Panc1 (cell line): ENCODE measurements around the gene HMGCLL1.

ENCODE experiments used
- CTCF ChIP-seq: fragments of 450-650 bp; IDR thresholded peaks from 2 replicates; pipeline ENCODE4 v1.5.1; 2017; ENCODE audit warnings: mild to moderate bottlenecking
- POLR2AphosphoS5 ChIP-seq: IDR thresholded peaks from 2 replicates; pipeline ENCODE4 v1.6.1; 2012; ENCODE audit warnings: mild to moderate bottlenecking, low read depth, low read length, moderate library complexity
- REST ChIP-seq, 2 experiments: IDR thresholded peaks; 2 replicates each; pipeline ENCODE4 v1.6.1; 2011 to 2012; ENCODE audit warnings: low read depth in 2 of 2, control low read depth in 1 of 2, low read length in 1 of 2, mild to moderate bottlenecking in 1 of 2, moderate library complexity in 1 of 2; ENCODE audit not compliant: insufficient read depth in 1 of 2
- SIN3A ChIP-seq: IDR thresholded peaks from 2 replicates; pipeline ENCODE4 v1.6.1; 2012; ENCODE audit warnings: low read depth, mild to moderate bottlenecking, low read length, moderate library complexity, borderline replicate concordance; ENCODE audit not compliant: insufficient read depth
- TCF7L2 ChIP-seq: IDR thresholded peaks from 2 replicates; pipeline ENCODE4 v1.6.1; 2011; ENCODE audit warnings: mild to moderate bottlenecking, low read depth, low read length, inconsistent platforms

GRCh38 chr6:55495277-55495676 is 83.7 kb downstream of the HMGCLL1 start:
- TF ChIP-seq CTCF (no peak), SIN3A (no peak), POLR2AphosphoS5 (no peak), REST (IDR thresholded peaks at IDR 0.05; ENCODE audit: insufficient read depth in 1 of 2, low read depth in 2 of 2, low read length in 1 of 2) (no peak), TCF7L2 (no peak)
